Activated T-cell treated with anti-CD3 and anti-CD28 coated beads, Interleukin-2, amount 50 U/mL, for 1 hour (primary cell): Measurements from ENCODE around the gene LYRM4.

Experiments used
- DNase-seq: peaks from one replicate; pipeline ENCODE4 v3.0.0-alpha.2; 2020

Gene LYRM4

GRCh38 chr6:5089481-5090438 lies 171.0 kb downstream of the LYRM4 start:
- no peak for DNase-seq

DNA sequence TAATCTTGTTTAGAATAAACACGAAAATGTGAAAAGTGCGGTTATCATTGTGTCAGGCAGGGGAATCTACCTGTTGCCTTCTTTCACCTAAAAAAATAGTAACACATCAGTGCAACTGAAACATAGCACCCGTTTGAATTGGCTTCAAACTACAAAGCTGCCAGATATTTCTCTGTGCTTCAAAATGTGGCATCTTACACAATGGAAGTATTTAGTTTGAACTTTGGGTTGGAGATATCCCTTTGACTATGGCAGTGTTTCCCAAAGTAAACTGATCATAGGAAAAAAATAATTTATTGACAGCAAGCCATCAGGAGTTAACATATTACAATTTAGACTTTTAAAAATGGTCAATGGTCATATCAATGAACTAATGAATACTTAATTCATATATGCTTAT lies 172.0 kb downstream of the LYRM4 start:
- no peak for DNase-seq

GRCh38 chr6:5087389-5087788 lies 173.4 kb downstream of the LYRM4 start:
- DNase-seq: no peak

DNA sequence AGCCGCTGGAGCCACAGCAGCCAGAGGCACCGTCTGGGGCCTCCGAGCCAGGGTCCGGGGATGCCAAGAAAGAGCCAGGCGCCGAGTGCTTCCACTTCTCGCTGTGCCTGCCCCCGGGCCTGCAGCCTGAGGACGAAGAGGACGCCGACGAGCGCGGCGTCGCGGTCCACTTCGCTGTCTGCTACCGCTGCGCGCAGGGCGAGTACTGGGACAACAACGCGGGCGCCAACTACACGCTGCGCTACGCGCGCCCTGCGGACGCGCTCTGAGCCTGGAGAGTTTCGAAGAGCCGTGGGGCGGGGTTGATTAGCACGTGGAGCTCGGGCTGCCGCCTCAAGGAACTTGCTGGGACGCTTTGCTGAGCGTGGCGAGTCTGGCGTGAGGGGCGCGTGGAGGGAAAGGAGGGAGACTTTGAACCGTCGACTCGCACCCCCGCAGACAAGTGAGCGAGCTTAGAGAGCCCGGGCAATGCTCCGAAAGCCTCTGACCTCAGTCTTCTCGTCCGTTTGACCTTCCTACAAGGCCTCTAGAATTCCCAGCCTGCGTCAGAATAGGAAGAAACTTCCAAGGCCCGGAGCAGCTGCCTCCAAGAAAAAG lies 174.4 kb downstream of the LYRM4 start:
- no peak for DNase-seq

GRCh38 chr6:5085648-5086293 lies 175.0 kb downstream of the LYRM4 start:
- DNase-seq: no peak

GRCh38 chr6:5084781-5085647 lies 175.7 kb downstream of the LYRM4 start, which contains the start of gene PPP1R3G:
Gene PPP1R3G (plus strand): TSS chr6:5085341. CDS start chr6:5085486, 145 bp downstream.
- DNase-seq: no peak

- DNase-seq: no peak
Observed at GRCh38 chr6:5084360-5084780, 176.4 kb downstream of the LYRM4 start.

DNA sequence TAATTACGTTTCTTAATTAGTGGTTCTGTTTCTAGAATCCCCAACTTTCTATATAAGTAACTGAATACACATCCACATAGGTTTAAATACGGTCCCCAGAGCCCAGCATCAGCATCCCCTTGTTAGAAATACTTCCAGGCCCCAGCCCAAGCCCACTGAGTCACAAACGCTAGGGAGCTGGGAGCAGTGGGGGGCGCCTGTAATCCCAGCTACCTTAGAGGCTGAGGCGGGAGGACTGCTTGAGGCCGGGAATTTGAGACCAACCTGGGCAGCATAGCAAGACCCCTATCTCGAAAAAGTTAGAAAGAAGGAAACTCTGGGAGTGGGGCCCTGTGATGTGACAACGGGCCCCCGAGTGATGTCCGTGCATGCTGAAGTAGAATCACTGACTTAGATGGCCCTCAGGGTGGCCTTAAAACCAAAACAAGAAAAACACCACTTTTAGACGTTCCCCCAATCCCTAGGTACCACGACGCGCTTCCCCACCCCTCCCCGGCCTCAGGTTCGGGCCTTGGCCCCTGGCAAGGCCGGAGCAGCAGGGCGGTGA lies 176.9 kb downstream of the LYRM4 start:
- DNase-seq: no peak

GRCh38 chr6:5083307-5083583 lies 177.5 kb downstream of the LYRM4 start:
- no peak for DNase-seq

- DNase-seq: no peak
Observed at GRCh38 chr6:5082487-5083306, 178.1 kb downstream of the LYRM4 start.

GRCh38 chr6:5081955-5082354 lies 178.8 kb downstream of the LYRM4 start:
- DNase-seq: no peak

GRCh38 chr6:5081182-5081581 lies 179.6 kb downstream of the LYRM4 start:
- DNase-seq: no peak

DNA sequence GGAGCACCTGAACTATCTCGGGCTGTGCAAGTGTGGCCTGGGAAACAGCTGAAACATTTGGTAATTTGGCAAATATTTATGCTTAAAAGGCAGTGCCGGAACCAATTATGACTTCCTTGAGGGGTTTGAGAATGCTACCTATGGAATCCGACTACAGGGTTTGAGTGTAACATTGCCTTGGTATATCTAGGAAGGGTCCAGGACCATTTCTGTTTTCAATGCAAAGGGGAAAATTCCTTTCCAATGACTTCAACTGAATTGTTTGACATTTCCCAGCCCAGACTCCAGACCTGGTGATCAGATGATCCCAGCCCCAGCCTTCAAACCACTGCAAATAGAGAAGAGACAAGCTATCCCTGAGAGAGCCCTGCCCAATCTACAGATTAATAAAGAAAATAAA lies 180.2 kb downstream of the LYRM4 start:
- no peak for DNase-seq

GRCh38 chr6:5079692-5080091 lies 181.1 kb downstream of the LYRM4 start:
- DNase-seq: no peak

- no peak for DNase-seq
Observed at GRCh38 chr6:5078121-5078669, 182.6 kb downstream of the LYRM4 start.

DNA sequence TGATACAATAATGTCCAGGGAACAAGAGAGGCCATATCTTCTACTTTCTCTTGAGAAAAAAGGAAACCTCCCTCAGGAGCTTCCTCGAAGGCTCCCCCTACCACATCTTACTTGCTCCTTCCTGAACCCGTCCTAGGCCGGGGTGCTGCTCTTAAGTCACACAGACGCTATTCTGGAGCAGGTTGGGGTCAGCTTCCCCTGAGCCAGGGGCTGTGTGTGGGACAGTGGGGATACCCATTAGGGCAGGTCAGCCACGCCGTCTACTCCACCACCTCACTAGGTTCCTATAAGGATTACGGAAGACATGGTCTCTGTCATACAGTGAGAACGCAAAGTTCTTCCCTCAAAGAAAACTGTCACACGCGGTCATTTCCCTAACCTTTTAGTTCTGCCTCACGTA lies 183.8 kb downstream of the LYRM4 start:
- no peak for DNase-seq

GRCh38 chr6:5073992-5074391 lies 186.8 kb downstream of the LYRM4 start:
- no peak for DNase-seq

- DNase-seq: no peak
Observed at GRCh38 chr6:5072440-5072839, 188.3 kb downstream of the LYRM4 start.

DNA sequence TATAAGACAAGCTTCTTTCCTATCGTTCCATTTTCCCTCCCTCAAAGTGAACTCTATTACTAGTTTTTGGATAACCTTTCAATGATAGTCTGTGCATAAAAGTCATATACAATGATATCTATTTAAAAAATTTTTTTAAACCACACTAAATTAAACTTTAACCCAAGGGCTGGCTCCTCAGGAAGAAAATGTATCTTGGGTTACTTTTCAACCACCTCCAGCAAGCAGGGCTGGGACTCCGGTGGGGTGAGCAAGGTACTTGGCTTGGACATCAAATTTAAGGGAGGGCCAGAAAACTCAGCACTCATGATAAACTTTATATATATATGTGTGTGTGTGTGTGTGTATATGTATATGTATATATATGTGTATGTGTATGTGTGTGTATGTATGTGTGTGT lies 189.5 kb downstream of the LYRM4 start:
- DNase-seq: no peak

GRCh38 chr6:5068153-5068751 lies 192.5 kb downstream of the LYRM4 start:
- no peak for DNase-seq

GRCh38 chr6:5067305-5067704 lies 193.4 kb downstream of the LYRM4 start:
- no peak for DNase-seq
